ENCODE data around the gene NEDD4L. TPM values are rescaled to one million over a fixed set of nuclear protein-coding genes. Genes with fewer than 3 reads are reported as not detected.

NEDD4L gene
- total RNA-seq, 2 experiments from 2014 or later, result 3.2 to 3.3 TPM

GRCh38 chr18:58223717-58224424 lies 179.8 kb downstream of the NEDD4L start:
- no TSS peak for BruUV-seq (replicated peaks)
- Histone ChIP-seq H3K79me2 (ENCODE audit: insufficient read depth, low read depth, low read length) (no peaks in the 10 kb centered on the region), H3K4me2 (ENCODE audit: low read length) (no peak overlapping the region), H3K4me1 (ENCODE audit: insufficient read depth, low read length, poor library complexity, severe bottlenecking) (no peaks in the 10 kb centered on the region), H2AFZ (ENCODE audit: low read length) (no peak overlapping the region), H3K4me3 (ENCODE audit: low read depth, low read length, poor library complexity, severe bottlenecking) (no peak overlapping the region), H3K36me3 (ENCODE audit: insufficient read depth, low read length) (no peaks in the 10 kb centered on the region), H3K27ac (ENCODE audit: low read depth, low read length, poor library complexity, severe bottlenecking) (no peak overlapping the region), H4K20me1 (ENCODE audit: insufficient read depth, low read length) (no peaks in the 10 kb centered on the region), H3K9me2 (ENCODE audit: insufficient read depth, low read length) (no peaks in the 10 kb centered on the region), H3K9me3 (ENCODE audit: low read length) (no peaks in the 10 kb centered on the region)
- CTCF ChIA-PET (ENCODE audit: unreplicated experiment), result no interaction called here
- POLR2A ChIA-PET, result no interaction called here
- intact Hi-C loops (cut with micrococcal nuclease; ENCODE audit: unreplicated experiment), result no loop called here
- TF ChIP-seq EZH2phosphoT487 (IDR thresholded peaks at IDR 0.05; ENCODE audit: borderline replicate concordance, low read depth, low read length) (no peak), CTCF (conservative IDR thresholded peaks at IDR 0.05; ENCODE audit: low read length) (no peak)
- no peak for DNase-seq (ENCODE audit: low spot score)

- ChIA-PET CTCF (ENCODE audit: unreplicated experiment) (no interaction called here), POLR2A (no interaction called here)
- no peak for TF ChIP-seq EZH2phosphoT487 (IDR thresholded peaks at IDR 0.05; ENCODE audit: borderline replicate concordance, low read depth, low read length)
- no peak for TF ChIP-seq CTCF (conservative IDR thresholded peaks at IDR 0.05; ENCODE audit: low read length)
- Histone ChIP-seq H3K4me3 (ENCODE audit: low read depth, low read length, poor library complexity, severe bottlenecking) (no peak overlapping the region), H3K9me3 (ENCODE audit: low read length) (no peaks in the 10 kb centered on the region), H3K79me2 (ENCODE audit: insufficient read depth, low read depth, low read length) (no peaks in the 10 kb centered on the region), H3K4me1 (ENCODE audit: insufficient read depth, low read length, poor library complexity, severe bottlenecking) (no peaks in the 10 kb centered on the region), H2AFZ (ENCODE audit: low read length) (no peak overlapping the region), H3K4me2 (ENCODE audit: low read length) (no peak overlapping the region), H4K20me1 (ENCODE audit: insufficient read depth, low read length) (no peaks in the 10 kb centered on the region), H3K27ac (ENCODE audit: low read depth, low read length, poor library complexity, severe bottlenecking) (no peak overlapping the region), H3K36me3 (ENCODE audit: insufficient read depth, low read length) (no peaks in the 10 kb centered on the region), H3K9me2 (ENCODE audit: insufficient read depth, low read length) (no peaks in the 10 kb centered on the region)
- BruUV-seq (replicated peaks), result no TSS peak
- intact Hi-C loops (cut with micrococcal nuclease; ENCODE audit: unreplicated experiment), result no loop called here
- no peak for DNase-seq (ENCODE audit: low spot score)
These were observed 180.4 kb downstream of the NEDD4L start for GRCh38 chr18:58224425-58224750.

GRCh38 chr18:58225101-58225500 lies 181.1 kb downstream of the NEDD4L start:
- no peak overlapping the region for H3K4me3 ChIP-seq (ENCODE audit: low read depth, low read length, poor library complexity, severe bottlenecking)
- no peaks in the 10 kb centered on the region for H4K20me1 ChIP-seq (ENCODE audit: insufficient read depth, low read length)
- intact Hi-C loops (cut with micrococcal nuclease; ENCODE audit: unreplicated experiment), result no loop called here
- no peaks in the 10 kb centered on the region for H3K9me2 ChIP-seq (ENCODE audit: insufficient read depth, low read length)
- ChIA-PET POLR2A (no interaction called here), CTCF (ENCODE audit: unreplicated experiment) (no interaction called here)
- H3K27ac ChIP-seq (ENCODE audit: low read depth, low read length, poor library complexity, severe bottlenecking), result no peak overlapping the region
- DNase-seq (ENCODE audit: low spot score), result no peak
- no peak overlapping the region for H3K4me2 ChIP-seq (ENCODE audit: low read length)
- H3K79me2 ChIP-seq (ENCODE audit: insufficient read depth, low read depth, low read length), result no peaks in the 10 kb centered on the region
- no peak overlapping the region for H2AFZ ChIP-seq (ENCODE audit: low read length)
- no TSS peak for BruUV-seq (replicated peaks)
- H3K36me3 ChIP-seq (ENCODE audit: insufficient read depth, low read length), result no peaks in the 10 kb centered on the region
- H3K9me3 ChIP-seq (ENCODE audit: low read length), result no peaks in the 10 kb centered on the region
- TF ChIP-seq CTCF (conservative IDR thresholded peaks at IDR 0.05; ENCODE audit: low read length), result no peak
- no peak for TF ChIP-seq EZH2phosphoT487 (IDR thresholded peaks at IDR 0.05; ENCODE audit: borderline replicate concordance, low read depth, low read length)
- H3K4me1 ChIP-seq (ENCODE audit: insufficient read depth, low read length, poor library complexity, severe bottlenecking), result no peaks in the 10 kb centered on the region

Data from OCI-LY7 (cell line).